ENCODE measurements around the gene DOK4.

DOK4 gene

DNA sequence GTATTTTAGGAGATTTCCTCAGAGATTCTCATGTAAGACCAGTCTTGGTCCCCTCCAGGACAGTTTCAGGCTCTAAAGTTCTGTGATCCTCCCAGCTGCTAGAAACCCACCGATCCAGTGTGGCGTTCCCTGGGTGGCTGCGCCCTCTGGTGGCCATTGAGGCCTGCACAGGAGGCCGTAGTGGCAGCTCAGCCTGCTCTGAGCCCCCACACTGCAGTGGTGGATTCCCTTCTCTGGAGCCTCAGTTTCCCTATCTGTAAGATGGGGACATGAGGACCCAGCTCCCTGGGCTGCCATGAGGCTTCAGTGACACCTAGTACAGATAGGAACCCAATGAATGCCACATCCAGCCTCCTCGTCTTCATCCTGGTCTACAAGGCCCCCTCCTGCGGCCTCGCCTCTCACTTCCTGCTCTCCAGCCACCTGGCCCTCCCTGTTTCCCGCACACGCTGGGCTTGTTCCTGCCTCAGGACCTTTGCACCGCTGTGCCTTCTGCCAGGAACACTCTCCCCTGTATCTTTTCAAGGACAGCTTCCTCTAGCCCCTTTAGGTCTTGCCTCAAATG lies 33.6 kb upstream of the DOK4 start:
- peak; percentile 77 to 81 for DNase-seq (ENCODE audit: low read depth in 2 of 2)

DNA sequence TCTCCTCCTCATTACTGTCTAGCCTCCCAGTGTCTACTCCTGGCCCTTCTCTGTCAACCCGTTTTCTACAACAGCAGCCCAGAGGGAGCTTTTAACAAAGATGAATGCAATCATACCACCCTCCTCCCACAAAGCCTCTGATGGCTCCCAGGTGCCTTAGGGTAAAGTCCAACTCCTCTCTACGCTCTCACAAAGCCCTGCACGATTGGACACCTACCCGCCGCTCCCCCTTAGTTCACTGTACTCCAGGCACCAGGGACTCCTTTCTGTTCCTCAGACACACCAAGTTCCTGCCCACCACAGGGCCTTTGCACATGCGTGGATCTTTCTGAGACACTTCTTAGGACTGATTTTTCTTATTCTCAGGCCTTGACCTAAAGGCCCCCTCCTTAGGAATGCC lies 32.6 kb upstream of the DOK4 start:
- DNase-seq (ENCODE audit: low read depth in 2 of 2) = no peak

DNA sequence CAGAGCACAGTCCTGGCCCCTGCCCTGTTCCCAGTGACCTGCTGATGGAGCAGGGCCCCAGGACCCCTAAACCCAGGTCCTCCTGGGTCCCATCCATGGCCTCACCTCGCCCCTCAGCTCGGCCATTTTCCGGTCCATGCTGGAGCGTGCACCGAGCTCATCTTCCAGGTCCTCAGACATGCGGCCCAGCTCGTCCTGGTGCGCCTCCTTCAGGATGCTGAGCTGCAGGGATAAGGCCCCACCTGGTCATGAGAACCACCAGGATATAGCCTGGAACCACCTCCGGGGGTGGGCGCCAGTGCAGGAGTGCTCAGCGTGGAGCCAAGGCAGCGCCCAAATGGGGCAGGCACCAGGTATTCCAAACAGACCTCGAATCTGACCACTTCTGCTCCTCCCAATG lies 32.2 kb upstream of the DOK4 start:
- DNase-seq (ENCODE audit: low read depth in 2 of 2) = no peak

DNA sequence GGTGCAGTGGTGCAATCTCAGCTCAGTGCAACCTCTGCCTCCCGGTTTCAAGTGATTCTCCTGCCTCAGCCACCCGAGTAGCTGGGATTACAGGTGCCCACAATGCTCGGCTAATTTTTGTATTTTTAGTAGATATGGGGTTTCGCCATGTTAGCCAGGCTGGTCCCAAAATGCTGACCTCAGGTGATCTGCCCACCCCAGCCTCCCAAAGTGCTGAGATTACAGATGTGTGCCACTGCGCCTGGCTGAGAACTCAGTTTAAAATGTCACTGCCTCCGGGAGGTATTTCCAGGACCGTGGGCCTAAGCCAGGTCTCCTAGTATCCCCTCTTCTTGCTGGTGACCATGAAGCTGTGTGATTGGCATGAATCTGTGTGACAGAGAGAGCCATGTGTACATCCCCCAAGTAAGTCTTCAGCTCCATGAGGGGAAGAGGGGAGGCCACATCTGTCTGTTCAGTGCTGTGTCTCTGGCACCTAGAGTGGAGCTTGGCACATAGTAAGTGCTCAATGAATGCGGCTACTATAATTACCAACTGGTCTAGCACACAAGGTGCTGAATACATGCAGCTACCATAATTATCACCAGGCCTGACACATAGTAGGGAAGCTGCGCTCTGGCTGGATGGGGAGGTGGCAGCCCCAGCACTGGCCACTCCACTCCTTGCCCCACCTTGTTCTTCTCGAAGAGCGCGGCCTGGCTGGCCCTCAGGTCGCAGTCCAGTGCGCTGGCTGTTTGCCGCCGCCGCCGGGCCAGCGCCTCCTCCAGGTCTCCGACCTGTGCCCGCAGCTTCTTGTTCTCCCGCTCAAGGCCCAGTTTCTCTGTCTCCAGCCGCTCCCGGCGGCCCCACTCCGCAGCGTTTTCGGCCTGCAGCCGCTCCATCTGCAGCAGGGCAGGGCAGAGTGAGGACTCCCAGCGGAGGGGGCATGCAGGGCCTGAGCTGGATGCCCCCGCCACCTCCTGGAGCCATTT lies 31.4 kb upstream of the DOK4 start:
- no peak for DNase-seq (ENCODE audit: low read depth in 2 of 2)

DNA sequence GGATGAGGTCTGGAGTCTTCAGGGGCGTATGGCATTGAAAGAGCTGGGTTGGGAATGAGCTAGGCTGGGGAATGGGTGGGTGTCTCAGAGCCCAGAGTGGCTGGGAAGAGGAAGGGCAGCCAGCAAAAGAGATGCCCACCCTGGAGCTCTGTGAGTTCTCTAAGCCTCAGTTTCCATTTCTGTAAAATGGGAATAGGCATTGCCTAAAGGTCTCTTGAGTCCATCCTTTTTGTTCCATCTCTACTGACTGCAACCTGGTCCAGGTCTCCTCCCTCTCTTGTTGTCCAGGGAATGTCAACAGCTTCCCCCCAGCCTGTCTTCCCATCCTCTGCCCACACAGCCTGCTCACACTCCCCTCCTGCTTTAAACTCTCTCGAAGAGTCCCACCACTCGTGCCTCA lies 30.5 kb upstream of the DOK4 start:
- DNase-seq (ENCODE audit: low read depth in 2 of 2) = no peak

DNA sequence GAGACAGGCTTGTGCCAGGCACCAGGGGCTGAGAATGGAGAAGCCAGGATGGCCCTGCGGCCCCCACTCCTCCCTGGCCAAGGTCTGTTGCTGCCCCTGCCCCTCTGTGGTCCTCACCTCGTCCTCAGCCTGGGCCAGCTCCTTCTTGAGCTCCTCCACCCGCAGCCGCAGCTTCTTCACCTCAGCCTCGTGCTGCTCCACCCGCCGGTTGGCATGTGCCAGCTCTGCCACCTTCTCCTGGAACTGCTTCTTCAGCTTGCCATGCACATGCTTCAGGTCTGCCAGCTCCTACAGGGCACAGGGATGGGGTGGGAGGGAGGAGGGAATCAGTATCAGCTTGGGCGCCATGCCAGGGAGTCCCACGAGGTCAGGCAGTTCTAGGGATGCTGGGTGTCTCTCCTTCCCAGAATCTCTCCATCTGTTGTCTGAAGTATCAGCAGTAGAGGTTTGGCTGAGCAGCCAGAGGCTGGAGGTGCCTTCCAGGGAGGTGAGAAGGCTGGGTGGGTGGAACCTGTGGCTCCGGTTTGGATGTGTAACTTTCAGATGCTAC lies 30.0 kb upstream of the DOK4 start:
- no peak for DNase-seq (ENCODE audit: low read depth in 2 of 2)

DNA sequence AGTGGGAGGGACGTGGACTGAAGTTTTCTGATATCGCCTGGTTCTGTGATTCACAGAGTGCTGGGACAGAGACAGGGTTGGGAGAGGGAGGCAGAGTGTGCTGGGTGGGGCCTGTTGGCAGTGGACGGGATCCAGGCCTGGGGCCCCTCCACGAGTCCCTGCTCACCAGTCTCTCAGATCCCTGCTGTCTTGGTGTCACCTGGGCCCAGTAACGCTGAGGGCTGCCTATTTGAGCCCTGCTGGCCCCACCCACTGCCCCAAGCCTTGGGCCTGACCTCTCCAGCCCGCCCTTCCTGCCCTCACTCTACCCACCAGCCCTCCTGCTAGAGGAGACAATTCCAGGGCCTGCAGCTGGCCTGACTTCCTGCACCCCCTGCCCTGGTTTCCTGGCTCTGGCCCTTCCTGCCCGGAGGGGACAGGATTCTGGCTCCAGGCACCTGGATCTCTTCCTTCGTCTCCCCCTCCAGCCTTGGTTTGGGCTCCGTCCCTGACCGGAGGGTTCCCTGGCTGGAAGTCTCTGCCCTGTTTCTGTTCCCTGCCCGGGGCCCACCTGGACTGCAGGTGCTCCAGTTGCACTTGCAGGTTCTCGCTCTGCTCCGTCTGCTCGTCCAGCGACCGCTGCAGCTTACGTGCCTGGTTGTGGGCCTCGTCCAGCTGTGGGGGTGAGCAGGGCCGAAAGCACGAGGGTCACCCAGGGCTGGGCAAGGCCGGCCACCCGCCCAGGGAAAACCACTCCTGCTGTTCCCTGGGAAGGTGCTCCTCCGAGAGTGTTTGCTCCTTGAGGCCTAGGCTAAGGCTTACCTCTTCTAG lies 28.7 kb upstream of the DOK4 start:
- DNase-seq (ENCODE audit: low read depth in 2 of 2) = no peak

DNA sequence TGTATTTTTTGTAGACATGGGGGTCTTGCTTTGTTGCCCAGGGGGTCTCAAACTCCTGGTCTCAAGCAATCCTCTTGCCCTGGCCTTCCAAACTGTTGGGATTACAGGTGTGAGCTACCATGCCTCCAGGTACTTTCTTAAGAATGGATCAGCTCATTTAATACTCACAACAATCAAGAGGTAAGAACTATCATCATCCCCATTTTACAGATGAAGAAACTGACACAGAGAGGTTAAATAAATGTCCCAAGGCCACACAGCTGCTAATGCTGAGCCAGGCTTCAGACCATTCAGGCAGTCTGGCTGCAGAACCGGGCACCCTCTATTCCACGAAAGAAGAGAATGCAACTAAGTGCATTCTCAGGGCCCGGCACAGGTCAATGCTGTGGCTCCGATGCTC lies 28.1 kb upstream of the DOK4 start:
- DNase-seq (ENCODE audit: low read depth in 2 of 2) = no peak

DNA sequence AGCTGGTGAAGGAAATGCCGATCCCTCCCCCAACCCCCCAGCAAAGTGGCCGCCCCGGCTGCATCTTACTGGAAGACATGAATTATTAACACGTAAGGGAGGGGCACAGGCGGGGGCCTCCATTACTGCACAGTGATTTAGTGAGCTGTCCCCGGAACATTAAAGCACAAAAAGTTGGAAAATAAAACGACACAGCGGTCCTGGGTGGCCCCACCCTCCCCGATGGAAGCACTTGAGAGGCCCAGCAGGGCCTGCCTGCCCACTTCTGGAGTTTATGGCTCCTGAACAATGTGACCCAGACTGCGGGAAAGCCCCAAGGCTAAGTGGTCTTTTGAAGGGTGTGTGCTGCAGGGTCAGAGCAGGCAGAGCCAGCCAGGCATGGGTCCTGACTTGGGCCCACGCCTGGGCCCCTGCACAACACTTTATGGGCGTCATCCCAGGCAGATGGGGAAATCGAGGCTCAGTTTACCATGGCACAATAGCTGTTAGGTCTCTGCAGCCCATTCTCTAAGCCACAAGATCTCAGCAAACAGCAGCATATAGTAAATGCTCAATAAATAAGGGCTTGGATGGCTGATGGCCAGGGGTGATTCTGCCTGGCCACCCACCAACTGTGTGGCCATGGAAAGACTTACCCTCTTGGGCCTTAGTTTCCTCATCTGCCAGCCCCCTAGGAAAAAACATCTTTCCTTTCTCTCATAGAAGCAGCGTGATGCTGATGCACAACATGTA lies 27.2 kb upstream of the DOK4 start:
- no peak for DNase-seq (ENCODE audit: low read depth in 2 of 2)

DNA sequence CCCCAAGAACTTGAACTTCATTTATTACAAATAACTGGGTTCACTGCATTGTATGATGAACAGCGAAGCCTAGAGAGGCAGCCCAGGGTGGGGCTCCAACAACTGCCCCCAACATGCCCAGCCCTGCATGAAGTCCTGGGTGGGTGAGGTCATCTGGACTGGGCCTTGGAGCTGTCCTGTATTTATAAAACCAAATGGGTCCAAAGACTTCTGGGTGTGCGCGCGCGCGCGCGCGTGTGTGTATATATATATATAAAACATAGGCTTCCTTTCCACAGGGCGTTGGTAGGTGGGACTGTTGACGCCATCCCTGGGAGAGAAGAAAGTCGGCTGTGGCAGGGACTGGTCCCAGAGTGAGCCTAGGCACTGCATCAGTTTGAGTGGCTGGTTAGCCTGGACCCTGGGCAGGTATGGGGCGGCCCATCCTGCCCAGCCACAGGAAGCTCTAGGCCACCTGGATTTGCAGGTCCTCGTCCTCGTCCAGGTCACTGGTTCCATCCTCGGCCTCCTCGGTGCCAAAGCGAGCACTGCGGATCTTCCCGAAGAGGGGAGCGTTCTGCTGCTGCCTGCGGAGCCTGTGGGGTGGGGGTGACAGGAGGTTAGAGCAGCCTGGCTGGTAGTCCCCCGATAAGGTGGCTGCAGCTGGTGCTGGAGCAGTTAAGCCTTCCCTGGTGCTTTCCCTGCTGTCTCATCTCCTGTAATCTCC lies 26.2 kb upstream of the DOK4 start:
- DNase-seq (ENCODE audit: low read depth in 2 of 2) = no peak

DNA sequence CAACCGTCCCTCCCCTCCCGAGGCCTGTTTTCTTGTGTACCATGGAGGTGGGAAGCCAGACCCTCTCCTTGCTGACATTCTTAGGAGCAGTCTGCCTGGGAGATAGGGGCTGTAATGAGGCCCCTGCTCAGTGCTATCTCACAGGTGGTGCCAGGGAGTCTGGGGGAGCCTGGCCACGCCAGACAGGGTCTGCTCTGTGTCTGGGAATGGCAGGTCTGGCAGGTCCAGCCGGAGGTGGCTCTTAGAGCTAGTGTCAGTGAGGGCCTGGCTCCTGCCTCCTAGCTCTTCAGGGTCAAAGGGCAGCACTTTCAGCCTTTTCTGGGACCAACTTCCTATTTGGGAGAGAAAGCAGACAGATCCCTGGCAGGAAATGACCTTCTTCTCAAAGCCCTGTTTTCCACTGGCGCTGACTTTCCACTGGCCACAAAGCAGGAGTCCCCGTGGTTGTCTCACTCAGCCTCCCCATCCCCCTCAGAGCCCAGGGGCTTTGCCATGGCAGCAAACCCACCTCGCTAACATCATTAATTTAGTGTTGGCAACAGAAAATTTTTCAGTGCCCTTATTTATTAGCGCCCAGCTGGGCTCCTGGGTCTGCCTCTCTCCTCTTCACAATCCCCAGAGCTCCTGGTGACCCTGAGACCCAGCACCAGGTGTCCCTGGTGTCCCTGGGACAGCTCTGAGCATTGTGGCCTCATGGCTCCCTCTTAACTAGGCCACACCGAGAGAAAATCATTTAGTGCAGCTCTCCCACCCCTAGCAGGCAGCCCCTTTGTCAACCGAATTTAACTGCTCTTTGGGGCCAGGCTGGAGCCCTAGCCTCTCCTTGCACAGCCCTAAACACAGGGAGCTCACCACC lies 24.0 kb upstream of the DOK4 start:
- DNase-seq (ENCODE audit: low read depth in 2 of 2) = no peak

DNA sequence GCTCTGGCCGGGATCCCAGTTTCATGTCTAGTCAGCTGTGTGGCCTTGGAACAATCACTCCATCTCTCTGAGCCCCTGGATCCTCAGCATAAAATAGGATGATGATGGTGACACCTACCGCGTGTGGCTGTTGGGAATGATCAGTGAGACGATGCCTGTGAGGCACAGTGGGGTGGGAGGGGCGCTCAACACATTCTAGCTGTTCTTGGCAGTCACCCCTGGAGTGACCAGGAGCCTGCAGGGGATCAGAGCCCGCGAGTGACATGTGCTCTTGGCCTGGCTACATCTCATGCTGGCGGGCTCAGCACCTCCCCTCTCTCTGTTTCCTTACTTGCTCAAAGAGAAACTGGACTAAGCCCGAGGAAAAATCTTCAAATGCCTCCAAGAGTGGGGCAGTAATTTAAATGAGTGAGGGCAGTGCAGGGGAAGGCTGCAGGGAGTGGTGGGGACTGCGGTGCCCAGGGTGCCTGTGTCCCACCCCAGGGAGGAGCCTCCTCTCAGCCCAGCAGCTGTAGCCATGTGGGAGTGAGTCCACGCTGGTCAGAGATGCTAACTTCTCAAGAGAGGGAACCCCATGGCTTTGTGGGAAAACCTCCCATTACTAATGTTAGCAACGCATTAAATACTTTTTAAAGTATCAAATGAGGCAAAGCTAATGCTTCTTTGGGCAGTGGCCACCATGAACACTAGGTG lies 23.1 kb upstream of the DOK4 start:
- no peak for DNase-seq (ENCODE audit: low read depth in 2 of 2)

DNA sequence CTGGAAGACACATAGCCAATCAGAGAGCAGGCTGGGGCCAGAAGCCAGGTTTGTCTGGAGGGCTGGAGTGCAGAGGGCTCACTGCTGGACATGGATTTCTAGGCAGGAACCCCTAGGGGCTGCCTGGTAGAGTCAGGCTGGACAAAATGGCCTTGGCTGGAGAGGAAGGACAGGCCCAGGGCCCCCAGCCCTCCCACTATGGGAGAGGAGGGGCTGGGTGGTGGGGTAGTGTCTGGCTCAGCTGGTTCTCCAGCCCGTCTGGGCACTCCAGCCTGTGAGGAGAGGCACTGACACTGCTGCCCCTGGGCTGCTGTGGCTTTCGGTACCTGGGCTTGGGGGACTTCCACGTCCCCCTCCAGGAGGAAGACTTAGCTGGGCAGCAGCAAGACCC lies 21.7 kb upstream of the DOK4 start:
- DNase-seq (ENCODE audit: low read depth in 2 of 2) = no peak

DNA sequence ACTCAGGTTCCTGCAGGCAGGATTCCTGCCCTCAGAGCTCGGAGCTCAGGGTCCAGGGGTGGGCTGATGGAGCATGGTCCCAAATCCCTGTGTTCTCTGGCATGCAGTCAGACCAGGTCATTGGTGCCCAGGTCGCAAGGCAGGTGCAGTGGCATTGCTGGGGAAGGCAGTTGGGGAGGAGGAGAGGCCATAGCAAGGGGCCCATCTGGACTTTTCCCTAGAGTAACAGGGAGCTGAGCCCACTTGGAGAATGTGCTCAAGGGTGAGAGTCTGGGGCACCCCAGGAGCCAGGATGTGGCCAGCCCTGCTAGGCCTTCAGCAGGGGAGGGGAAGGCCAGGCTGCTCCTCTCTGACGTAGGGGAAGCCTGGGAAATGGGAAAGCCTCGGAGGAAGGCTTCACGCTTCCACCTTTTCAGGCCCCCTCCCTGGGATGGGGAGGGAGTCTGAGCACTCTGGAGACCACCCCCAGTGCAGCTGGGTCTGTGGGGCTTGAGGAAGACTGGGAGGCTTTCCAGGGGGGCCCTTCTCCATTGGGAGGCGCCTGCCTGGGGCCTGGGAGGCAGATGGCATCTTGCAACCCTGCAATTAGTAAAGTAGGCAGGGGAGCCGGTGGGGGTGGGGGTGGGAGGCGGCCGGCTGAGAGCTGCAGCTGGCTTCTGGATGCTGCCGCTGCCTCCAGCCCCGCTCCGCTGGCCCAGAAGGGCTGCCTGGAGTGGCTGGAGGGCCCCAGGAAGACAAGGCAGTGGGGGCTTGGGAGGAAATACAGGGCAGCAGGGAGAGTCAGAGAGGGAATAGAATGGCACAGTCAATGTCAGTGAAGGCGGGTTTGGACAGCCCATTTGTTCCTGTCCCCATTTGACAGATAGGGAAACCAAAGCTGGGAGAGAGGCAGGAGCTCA lies 21.1 kb upstream of the DOK4 start:
- no peak for DNase-seq (ENCODE audit: low read depth in 2 of 2)

DNA sequence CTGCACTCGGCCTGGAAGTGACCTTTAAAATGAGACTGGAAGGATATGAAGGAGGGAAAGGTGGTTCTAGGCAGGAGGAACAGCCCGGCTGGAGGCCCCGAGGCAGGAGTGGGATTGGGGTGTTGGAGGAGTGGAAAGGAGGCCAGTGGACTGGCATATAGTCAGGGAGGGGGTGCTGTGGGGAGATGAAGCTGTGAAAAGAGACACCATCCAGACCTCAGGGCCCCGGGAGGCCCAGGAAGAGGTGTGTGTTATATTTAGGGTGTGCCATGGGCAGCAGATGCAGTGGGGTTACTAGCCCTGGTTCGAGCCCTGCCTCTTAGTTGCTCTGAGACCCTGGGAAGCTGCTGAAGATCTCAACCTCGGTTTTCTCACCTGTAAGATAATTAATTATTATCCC lies 18.9 kb upstream of the DOK4 start:
- no peak for DNase-seq (ENCODE audit: low read depth in 2 of 2)

DNA sequence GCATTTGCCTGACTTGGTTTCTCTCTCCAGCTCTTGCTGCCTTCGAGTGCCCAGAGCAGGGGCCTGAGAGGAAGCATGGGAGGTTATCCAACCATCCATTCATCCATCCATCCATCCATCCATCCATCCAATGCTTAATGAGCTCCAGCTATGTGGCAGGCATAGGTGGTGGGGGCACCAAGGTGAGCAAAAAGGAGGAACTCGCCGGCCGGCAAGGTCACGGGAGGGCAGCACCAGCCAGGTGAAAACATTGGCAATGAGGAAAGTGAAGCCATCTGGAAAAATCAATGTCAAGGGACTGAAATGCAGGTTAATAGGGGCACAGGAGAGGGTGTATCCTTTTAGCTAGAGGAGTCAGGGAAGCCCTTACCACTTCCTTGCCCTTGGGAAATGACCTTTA lies 18.2 kb upstream of the DOK4 start:
- no peak for DNase-seq (ENCODE audit: low read depth in 2 of 2)

DNA sequence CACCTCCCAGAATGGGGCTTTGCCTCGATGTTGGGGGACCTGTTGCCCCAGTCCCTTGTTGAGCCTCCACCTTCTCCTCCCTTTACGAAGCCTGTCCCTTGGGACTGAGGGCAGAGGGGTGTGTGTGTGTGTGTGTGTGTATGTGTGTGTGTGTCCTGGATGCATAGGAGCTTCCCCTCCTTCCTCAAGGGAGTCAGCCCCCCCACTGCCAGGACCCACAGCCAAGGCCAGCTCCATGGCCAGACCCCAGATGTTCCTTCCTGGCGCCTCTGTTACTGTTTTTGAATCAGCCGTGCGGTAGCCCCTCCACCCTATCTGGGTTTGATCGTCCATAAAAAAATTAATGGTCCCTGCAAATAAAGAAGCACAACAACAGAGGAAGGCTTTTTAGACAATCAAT lies 17.7 kb upstream of the DOK4 start:
- DNase-seq (ENCODE audit: low read depth in 2 of 2) = no peak

DNA sequence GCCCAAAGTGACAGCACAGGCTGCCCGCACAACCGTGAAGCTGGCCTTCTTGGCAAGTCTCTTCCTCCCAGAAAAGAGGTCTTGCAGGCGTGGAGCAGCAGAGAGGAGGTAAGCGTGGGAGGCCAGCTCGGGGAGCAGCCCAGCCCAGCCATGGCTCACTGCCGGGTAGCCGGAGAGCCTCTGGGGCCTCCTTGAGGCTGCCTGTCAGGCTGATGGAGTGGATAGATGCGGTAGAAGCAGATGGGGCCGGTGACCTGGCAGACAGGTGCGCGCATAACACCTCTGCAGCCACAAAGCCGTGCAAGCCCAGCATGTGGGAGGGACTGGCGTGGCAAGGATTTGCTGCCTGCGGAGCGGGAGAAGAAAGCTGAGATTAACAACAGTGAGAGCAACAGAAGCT lies 17.1 kb upstream of the DOK4 start:
- DNase-seq (ENCODE audit: low read depth in 2 of 2) = no peak

Data from stimulated activated CD4-positive, alpha-beta T cell treated with anti-CD3 and anti-CD28 coated beads, Interleukin-1b, Interleukin-23, amount 100 ng/mL, for 4 hours (primary cell).